K562 treated with DMSO at 1 percent for 12 hours (cell line): ENCODE measurements around the gene CTNNAL1. TPM values are rescaled to one million over a fixed set of nuclear protein-coding genes. Genes with fewer than 3 reads are reported as not detected.

Experiments used
- total RNA-seq: library from RNA; unstranded; fragments of 300-600 nt; gene quantifications from 2 replicates; pipeline ENCODE4 v1.2.3, GENCODE V29; 2022; ENCODE audit not compliant: insufficient read depth

Gene CTNNAL1
- 30.0 and 35.2 TPM in 2 replicates for total RNA-seq

GRCh38 chr9:109012876-109013678, at the start of gene CTNNAL1:
Gene CTNNAL1, minus strand, starts transcription at chr9:109013499. Its CDS starts 57 bp downstream, at chr9:109013442.

GRCh38 chr9:108934323-108934893, 78.9 kb downstream of the CTNNAL1 start, which contains the start of gene ABITRAM:
Gene ABITRAM, plus strand, starts transcription at chr9:108934400. Its CDS starts 87 bp downstream, at chr9:108934487.

GRCh38 chr9:108933718-108934322, 79.5 kb downstream of the CTNNAL1 start, which contains the start of gene ELP1:
Gene ELP1, minus strand, starts transcription at chr9:108934124. Its CDS starts 2,978 bp downstream, at chr9:108931146.

Other genes starting within 250 kb of the CTNNAL1 start
- not detected in 2 replicates for gene ACTL7B, start 157.5 kb downstream of the CTNNAL1 start, total RNA-seq
- gene ACTL7A, start 151.2 kb downstream of the CTNNAL1 start, total RNA-seq, result not detected in 2 replicates
- 15.0 and 37.4 TPM in 2 replicates for gene ELP1, start 79.4 kb downstream of the CTNNAL1 start, total RNA-seq
- gene ABITRAM, start 79.1 kb downstream of the CTNNAL1 start, total RNA-seq, result 7.8 and 17.1 TPM in 2 replicates
- gene TMEM245, start 106.4 kb upstream of the CTNNAL1 start, total RNA-seq, result 6.8 and 34.4 TPM in 2 replicates
- gene FRRS1L, start 153.8 kb upstream of the CTNNAL1 start, total RNA-seq, result not detected in 2 replicates